ENCODE measurements around the gene DIP2B. TPM values are rescaled to one million over a fixed set of nuclear protein-coding genes. Genes with fewer than 3 reads are reported as not detected.

DIP2B gene
- total and polyA plus RNA-seq, 2 of the 13 experiments (the other 11 are each of a cell fraction or from before 2014, with no cell fraction given) = 32.1 to 35.8 TPM

DNA sequence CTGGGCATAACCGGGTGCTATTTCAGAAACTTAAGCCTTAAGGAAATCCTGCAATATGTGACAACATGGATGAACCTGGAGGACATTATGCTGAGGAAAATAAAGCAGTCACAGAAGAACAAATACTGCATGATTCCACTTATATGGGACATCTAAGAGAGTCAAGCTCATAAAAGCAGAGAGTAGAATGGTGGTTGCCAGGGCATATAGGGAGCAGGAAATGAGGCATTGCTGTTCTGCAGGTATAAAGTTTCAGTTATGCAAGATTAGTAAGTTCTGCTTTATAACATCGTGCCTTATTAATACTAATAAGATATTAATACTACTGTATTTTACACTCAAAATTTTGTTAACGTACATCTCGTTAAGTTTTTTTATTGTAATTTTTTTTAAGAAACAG is 134.9 kb downstream of the DIP2B start:
- BruUV-seq (replicated peaks) = no TSS peak
- in situ Hi-C loops (cut with HindIII; ENCODE audit: extremely low pct_ligation_motif_present, low pct_unique_long_range_greater_than_20kb) = loop anchor here (5.0 kb wide), 1 partner anchor 132 kb away; no protein-coding TSS in a partner anchor
- no peak for FAIRE-seq
- no peak for TF ChIP-seq ZNF512 (CRISPR knock-in tag; IDR thresholded peaks at IDR 0.05)
- TF ChIP-seq THAP8 (CRISPR knock-in tag; IDR thresholded peaks at IDR 0.05; ENCODE audit: borderline replicate concordance) = no peak
- TF ChIP-seq, protein P1, sequence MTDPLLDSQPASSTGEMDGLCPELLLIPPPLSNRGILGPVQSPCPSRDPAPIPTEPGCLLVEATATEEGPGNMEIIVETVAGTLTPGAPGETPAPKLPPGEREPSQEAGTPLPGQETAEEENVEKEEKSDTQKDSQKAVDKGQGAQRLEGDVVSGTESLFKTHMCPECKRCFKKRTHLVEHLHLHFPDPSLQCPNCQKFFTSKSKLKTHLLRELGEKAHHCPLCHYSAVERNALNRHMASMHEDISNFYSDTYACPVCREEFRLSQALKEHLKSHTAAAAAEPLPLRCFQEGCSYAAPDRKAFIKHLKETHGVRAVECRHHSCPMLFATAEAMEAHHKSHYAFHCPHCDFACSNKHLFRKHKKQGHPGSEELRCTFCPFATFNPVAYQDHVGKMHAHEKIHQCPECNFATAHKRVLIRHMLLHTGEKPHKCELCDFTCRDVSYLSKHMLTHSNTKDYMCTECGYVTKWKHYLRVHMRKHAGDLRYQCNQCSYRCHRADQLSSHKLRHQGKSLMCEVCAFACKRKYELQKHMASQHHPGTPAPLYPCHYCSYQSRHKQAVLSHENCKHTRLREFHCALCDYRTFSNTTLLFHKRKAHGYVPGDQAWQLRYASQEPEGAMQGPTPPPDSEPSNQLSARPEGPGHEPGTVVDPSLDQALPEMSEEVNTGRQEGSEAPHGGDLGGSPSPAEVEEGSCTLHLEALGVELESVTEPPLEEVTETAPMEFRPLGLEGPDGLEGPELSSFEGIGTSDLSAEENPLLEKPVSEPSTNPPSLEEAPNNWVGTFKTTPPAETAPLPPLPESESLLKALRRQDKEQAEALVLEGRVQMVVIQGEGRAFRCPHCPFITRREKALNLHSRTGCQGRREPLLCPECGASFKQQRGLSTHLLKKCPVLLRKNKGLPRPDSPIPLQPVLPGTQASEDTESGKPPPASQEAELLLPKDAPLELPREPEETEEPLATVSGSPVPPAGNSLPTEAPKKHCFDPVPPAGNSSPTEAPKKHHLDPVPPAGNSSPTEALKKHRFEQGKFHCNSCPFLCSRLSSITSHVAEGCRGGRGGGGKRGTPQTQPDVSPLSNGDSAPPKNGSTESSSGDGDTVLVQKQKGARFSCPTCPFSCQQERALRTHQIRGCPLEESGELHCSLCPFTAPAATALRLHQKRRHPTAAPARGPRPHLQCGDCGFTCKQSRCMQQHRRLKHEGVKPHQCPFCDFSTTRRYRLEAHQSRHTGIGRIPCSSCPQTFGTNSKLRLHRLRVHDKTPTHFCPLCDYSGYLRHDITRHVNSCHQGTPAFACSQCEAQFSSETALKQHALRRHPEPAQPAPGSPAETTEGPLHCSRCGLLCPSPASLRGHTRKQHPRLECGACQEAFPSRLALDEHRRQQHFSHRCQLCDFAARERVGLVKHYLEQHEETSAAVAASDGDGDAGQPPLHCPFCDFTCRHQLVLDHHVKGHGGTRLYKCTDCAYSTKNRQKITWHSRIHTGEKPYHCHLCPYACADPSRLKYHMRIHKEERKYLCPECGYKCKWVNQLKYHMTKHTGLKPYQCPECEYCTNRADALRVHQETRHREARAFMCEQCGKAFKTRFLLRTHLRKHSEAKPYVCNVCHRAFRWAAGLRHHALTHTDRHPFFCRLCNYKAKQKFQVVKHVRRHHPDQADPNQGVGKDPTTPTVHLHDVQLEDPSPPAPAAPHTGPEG (CRISPR knock-in tag; IDR thresholded peaks at IDR 0.05) = no peak
- no peak for TF ChIP-seq ZBTB4 (CRISPR knock-in tag; IDR thresholded peaks at IDR 0.05; ENCODE audit: borderline replicate concordance)
- TF ChIP-seq, protein P2, sequence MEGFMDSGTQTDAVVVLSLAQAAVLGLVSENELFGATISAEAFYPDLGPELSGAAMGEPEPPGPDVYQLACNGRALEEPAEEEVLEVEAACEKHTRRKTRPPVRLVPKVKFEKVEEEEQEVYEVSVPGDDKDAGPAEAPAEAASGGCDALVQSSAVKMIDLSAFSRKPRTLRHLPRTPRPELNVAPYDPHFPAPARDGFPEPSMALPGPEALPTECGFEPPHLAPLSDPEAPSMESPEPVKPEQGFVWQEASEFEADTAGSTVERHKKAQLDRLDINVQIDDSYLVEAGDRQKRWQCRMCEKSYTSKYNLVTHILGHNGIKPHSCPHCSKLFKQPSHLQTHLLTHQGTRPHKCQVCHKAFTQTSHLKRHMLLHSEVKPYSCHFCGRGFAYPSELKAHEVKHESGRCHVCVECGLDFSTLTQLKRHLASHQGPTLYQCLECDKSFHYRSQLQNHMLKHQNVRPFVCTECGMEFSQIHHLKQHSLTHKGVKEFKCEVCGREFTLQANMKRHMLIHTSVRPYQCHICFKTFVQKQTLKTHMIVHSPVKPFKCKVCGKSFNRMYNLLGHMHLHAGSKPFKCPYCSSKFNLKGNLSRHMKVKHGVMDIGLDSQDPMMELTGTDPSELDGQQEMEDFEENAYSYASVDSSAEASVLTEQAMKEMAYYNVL (CRISPR knock-in tag; IDR thresholded peaks at IDR 0.05; ENCODE audit: borderline replicate concordance) = no peak
- TF ChIP-seq, protein P3, sequence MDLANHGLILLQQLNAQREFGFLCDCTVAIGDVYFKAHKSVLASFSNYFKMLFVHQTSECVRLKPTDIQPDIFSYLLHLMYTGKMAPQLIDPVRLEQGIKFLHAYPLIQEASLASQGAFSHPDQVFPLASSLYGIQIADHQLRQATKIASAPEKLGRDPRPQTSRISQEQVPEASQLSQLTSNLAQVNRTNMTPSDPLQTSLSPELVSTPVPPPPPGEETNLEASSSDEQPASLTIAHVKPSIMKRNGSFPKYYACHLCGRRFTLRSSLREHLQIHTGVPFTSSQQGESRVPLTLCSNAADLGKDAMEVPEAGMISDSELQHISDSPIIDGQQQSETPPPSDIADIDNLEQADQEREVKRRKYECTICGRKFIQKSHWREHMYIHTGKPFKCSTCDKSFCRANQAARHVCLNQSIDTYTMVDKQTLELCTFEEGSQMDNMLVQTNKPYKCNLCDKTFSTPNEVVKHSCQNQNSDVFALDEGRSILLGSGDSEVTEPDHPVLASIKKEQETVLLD (CRISPR knock-in tag; IDR thresholded peaks at IDR 0.05; ENCODE audit: low read depth) = no peak

More for the DNA sequence above, 134.9 kb downstream of the DIP2B start:
- POLR2A ChIA-PET = no interaction called here
- H3K4me1 ChIP-seq (ENCODE audit: insufficient read depth, low read length) = peaks cover 33% of the 10 kb centered on the region
- no peak overlapping the region for H3K9ac ChIP-seq (ENCODE audit: insufficient read depth, low read depth, low read length)
- peaks cover 26% of the 10 kb centered on the region for H3K79me2 ChIP-seq (ENCODE audit: insufficient read depth, low read length)
- no peak overlapping the region for H3K27ac ChIP-seq (ENCODE audit: extremely low read length, insufficient read depth, low read length)
- peaks cover 9 to 41% of the 10 kb centered on the region in 2 experiments for H3K36me3 ChIP-seq (replicated peaks in 1 of 2; ENCODE audit: control insufficient read depth in 1 of 2, insufficient read depth in 2 of 2, low read length in 2 of 2)
- CTCF ChIA-PET (ENCODE audit: low intra/inter-chr PET ratio, low total read pairs) = interaction anchor here (3.9 kb wide), 1 partner anchor 135 kb away, joined by 22 read pairs; the partner anchor contains the start of gene DIP2B
- no peaks in the 10 kb centered on the region for H3K9me3 ChIP-seq (ENCODE audit: low read length)
- no peaks in the 10 kb centered on the region for H4K20me1 ChIP-seq (ENCODE audit: insufficient read depth, low read length)
- H3K4me3 ChIP-seq (replicated peaks in 1 of 3; ENCODE audit: insufficient read depth in 1 of 3, low read depth in 2 of 3, low read length in 3 of 3) = no peak overlapping the region
- ATAC-seq (no peak), DNase-seq (ENCODE audit: low spot score) (no peak)
- no peaks in the 10 kb centered on the region for H3K27me3 ChIP-seq (ENCODE audit: control insufficient read depth in 1 of 2, insufficient read depth in 2 of 2, low read length in 2 of 2)
- H2AFZ ChIP-seq (ENCODE audit: low read length) = no peak overlapping the region
- 96% methylated on average over 4 of the region's 4 CpGs for WGBS (ENCODE audit: low lambda C conversion rate)
- no peak overlapping the region for H3K4me2 ChIP-seq (ENCODE audit: low read depth, low read length)
- intact Hi-C loops (cut with micrococcal nuclease; ENCODE audit: unreplicated experiment) = loop anchor here (10.0 kb wide), 1 partner anchor 65 kb away; no protein-coding TSS in a partner anchor
